Heart left ventricle (tissue), 16 donors: Measurements from ENCODE around the gene CPPED1. TPM values are rescaled to one million over a fixed set of nuclear protein-coding genes. Genes with fewer than 3 reads are reported as not detected.

ENCODE experiments used
- ATAC-seq, 4 donors: fragments of 200-7000 bp; cut with Tn5 transposase; one replicate each; pipeline ENCODE4 v1.9.1; 2020 to 2022; ENCODE audit warnings: moderate library complexity in 4 of 4, mild to moderate bottlenecking in 3 of 4, moderate number of reproducible peaks in 1 of 4
- DNase-seq, 5 donors: peaks; one replicate each; pipeline ENCODE4 v3.0.0-alpha.2; 2020
- H3K27ac ChIP-seq, 12 donors: fragments of 200-600 bp; sonication (generic) in 4 of 12; one replicate each; pipeline versions ENCODE4 v1.5.0 to v1.8.0; 2016 to 2022; ENCODE audit warnings: mild to moderate bottlenecking in 2 of 12
- H3K27me3 ChIP-seq, 9 donors: fragments of 200-600 bp; sonication (generic) in 2 of 9; one replicate each; pipeline versions ENCODE4 v1.5.1 to v1.8.0; 2016 to 2022; ENCODE audit warnings: mild to moderate bottlenecking in 3 of 9
- H3K36me3 ChIP-seq, 9 donors: fragments of 200-600 bp; sonication (generic) in 2 of 9; one replicate each; pipeline versions ENCODE4 v1.5.0 to v1.8.0; 2018 to 2022; ENCODE audit warnings: mild to moderate bottlenecking in 2 of 9
- H3K4me1 ChIP-seq, 12 donors: fragments of 200-600 bp; sonication (generic) in 4 of 12; one replicate each; pipeline versions ENCODE4 v1.5.0 to v1.8.0; 2016 to 2022; ENCODE audit warnings: mild to moderate bottlenecking in 3 of 12
- H3K4me3 ChIP-seq, 12 donors: fragments of 200-600 bp; sonication (generic) in 4 of 12; one replicate each; pipeline versions ENCODE4 v1.5.0 to v1.8.0; 2017 to 2022; ENCODE audit warnings: mild to moderate bottlenecking in 9 of 12, moderate library complexity in 4 of 12
- H3K9me3 ChIP-seq, 12 donors: fragments of 200-600 bp; sonication (generic) in 4 of 12; one replicate each; pipeline versions ENCODE4 v1.5.0 to v1.8.0; 2016 to 2022; ENCODE audit warnings: mild to moderate bottlenecking in 1 of 12
- POLR2A ChIP-seq, 2 donors: fragments of 450-650 bp; IDR thresholded peaks; one replicate each; pipeline ENCODE4 v1.6.1; 2017; ENCODE audit warnings: antibody characterized with exemption in 2 of 2, mild to moderate bottlenecking in 2 of 2, moderate library complexity in 2 of 2
- WGBS, 4 donors: extraction: QIAGEN DNeasy Blood & Tissue Kit in 2 of 4; methylation state at CpG; one replicate each; pipeline versions ENCODE4 v1.1.5 to v1.1.7; 2013 to 2018; 5-methylcytosine and 5-hydroxymethylcytosine counted together
- intact Hi-C, 10 donors: fragments of 100-400 bp; cut with DNase I; formaldehyde crosslinking; loops; one replicate each; pipeline versions ENCODE4 v1.11.1 to v1.14.2; 2022
- polyA plus RNA-seq, 2 donors: library from polyadenylated mRNA; stranded (reverse); fragments of 200-250 nt; gene quantifications; one replicate each; pipeline ENCODE4 v1.2.3, GENCODE V29; 2013
- total RNA-seq, 9 donors: library from RNA; depleted of rRNA in 2 of 9; stranded (reverse); fragments of >200 nt in 2 of 9; fragmentation: NEBNext Ultra II Directional in 3 of 9; extraction: Animal tissue kit (Norgen Biotek cat#: 25700) in 3 of 9; gene quantifications; one replicate each; pipeline versions ENCODE4 v1.1.0 to v1.2.4, GENCODE V29; 2016 to 2023
- TF ChIP-seq, protein P1 (sequence below), 12 donors: fragments of 200-600 bp; sonication (generic) in 4 of 12; IDR thresholded peaks; one replicate each; pipeline versions ENCODE4 v1.5.0 to v1.8.0; 2018 to 2022; ENCODE audit warnings: antibody characterized with exemption in 12 of 12, mild to moderate bottlenecking in 5 of 12
- donor health status: ischemic (EF 13 %, LVEDD 7.1; RV severe dilation, severe dysfunction).
- donor health status: healthy with polysubstance abuse.
- donor health status: DM: no; HTN: yes; CAD: no.
- donor health status: DM: no; HTN: no; CAD: no.
- donor health status: ischemic (EF 25% LVEDD 6.9; RV normal size, moderate dysfunction).
- donor health status: ischemic (EF 25% LVEDD 5.7; RV mildly dilated, moderate dysfunction).
- donor health status: healthy.
- donor health status: DM: yes; HTN: yes; CAD: no.
- donor health status: ischemic (EF 35%, LVEDD 5.7; RV mildly dilated, moderate dysfunction).
- donor health status: nonischemic (EF 11% LVEDD 7.7; RV severe dilation, severe dysfunction).
- donor health status: DM: yes; HTN: yes; CAD: no.
- donor health status: PGD.
- donor health status: ischemic (EF 29% LVEDD 5.4; RV normal size, mild dysfunction).
- donor health status: nonischemic (EF 23%, LVEDD 6.1; RV moderate dilation, normal function).

Gene CPPED1
- total and polyA plus RNA-seq, 11 donors: 5.6 to 25.1 (median 11.7) TPM

DNA sequence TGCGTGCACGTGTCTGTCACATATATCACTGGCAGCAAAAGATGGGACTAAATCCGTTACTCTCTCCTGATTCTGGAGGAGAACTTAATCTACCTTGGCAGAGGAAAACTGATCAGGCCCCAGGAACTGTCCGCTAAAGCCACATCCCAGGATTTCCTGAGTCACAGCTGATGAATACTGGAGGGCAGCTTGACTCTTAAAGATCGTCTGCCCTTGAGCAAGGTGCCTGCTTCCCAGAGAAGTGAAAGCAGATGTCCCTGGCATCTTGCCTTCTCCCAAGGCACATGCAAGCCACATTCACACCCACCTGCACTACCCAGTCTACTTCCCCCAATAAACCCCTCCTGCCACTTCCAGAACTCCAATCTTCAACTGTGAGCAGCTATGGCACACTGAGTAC is 99.8 kb downstream of the CPPED1 start:
- TF ChIP-seq POLR2A (IDR thresholded peaks at IDR 0.05): no peak
- TF ChIP-seq, protein P1, sequence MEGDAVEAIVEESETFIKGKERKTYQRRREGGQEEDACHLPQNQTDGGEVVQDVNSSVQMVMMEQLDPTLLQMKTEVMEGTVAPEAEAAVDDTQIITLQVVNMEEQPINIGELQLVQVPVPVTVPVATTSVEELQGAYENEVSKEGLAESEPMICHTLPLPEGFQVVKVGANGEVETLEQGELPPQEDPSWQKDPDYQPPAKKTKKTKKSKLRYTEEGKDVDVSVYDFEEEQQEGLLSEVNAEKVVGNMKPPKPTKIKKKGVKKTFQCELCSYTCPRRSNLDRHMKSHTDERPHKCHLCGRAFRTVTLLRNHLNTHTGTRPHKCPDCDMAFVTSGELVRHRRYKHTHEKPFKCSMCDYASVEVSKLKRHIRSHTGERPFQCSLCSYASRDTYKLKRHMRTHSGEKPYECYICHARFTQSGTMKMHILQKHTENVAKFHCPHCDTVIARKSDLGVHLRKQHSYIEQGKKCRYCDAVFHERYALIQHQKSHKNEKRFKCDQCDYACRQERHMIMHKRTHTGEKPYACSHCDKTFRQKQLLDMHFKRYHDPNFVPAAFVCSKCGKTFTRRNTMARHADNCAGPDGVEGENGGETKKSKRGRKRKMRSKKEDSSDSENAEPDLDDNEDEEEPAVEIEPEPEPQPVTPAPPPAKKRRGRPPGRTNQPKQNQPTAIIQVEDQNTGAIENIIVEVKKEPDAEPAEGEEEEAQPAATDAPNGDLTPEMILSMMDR (IDR thresholded peaks at IDR 0.05): no peak
- Histone ChIP-seq H3K4me3 (no peak overlapping the region), H3K4me1 (no peaks in the 10 kb centered on the region), H3K27me3 (no peaks in the 10 kb centered on the region), H3K27ac (no peak overlapping the region), H3K9me3 (no peaks in the 10 kb centered on the region), H3K36me3 (peaks cover 0 to 12% (median 0%) of the 10 kb centered on the region in 9 donors)
- ATAC-seq (no peak), DNase-seq (no peak)
- WGBS, 4 donors: 70 to 87% (median 73%) methylated on average over 5 of the region's 5 CpGs
- intact Hi-C loops: no loop called here

DNA sequence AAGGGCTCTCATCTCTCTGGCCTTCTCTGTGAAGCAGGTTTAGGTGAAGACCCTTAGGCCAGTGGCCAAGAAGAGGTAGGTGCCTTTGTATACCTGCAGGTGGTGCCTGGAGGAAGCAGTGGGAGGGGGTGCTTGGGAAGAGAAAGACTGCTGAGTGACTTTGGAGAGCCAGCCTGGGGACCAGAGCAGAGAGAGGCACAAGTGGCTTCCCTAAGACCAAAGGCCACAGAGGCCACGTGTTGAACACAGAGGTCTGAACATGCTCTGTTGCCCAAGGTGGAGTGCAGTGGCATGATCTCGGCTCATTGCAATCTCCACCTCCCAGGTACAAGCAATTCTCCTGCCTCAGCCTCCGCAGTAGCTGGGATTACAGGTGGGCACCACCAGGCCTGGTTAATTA is 103.5 kb downstream of the CPPED1 start:
- intact Hi-C loops: no loop called here
- H3K9me3 ChIP-seq: no peaks in the 10 kb centered on the region
- H3K27me3 ChIP-seq: no peaks in the 10 kb centered on the region
- H3K36me3 ChIP-seq: peaks cover 0 to 12% (median 0%) of the 10 kb centered on the region in 9 donors
- WGBS, 4 donors: 75 to 100% (median 96%) methylated on average over 1 to 3 of the region's 3 CpGs
- H3K4me1 ChIP-seq: no peaks in the 10 kb centered on the region
- TF ChIP-seq, protein P1 (IDR thresholded peaks at IDR 0.05): no peak
- H3K4me3 ChIP-seq: no peak overlapping the region
- DNase-seq (no peak), ATAC-seq (no peak)
- no peak overlapping the region for H3K27ac ChIP-seq

DNA sequence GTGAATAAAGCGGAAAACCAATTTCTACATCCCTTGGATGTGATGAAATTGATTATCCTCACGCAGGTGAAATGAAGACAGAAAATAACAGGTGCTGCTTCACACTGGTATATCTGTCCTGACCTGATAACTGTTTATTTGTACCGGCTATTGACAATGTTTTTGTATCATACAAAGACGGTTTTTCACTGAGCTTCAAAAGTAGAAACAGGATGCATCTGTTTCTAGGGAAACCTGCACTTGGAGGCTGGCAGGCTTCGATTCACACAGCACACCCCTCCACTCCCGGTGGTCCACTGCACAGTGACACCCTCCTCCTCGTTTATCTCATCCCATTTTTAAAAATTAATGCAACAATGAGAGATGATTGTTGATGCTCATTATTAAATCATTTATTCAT is 104.5 kb downstream of the CPPED1 start:
- H3K27me3 ChIP-seq: no peaks in the 10 kb centered on the region
- peaks cover 0 to 12% (median 0%) of the 10 kb centered on the region in 9 donors for H3K36me3 ChIP-seq
- H3K9me3 ChIP-seq: no peaks in the 10 kb centered on the region
- no peaks in the 10 kb centered on the region for H3K4me1 ChIP-seq
- intact Hi-C loops: no loop called here
- TF ChIP-seq POLR2A (IDR thresholded peaks at IDR 0.05): no peak
- no peak overlapping the region for H3K27ac ChIP-seq
- ATAC-seq (no peak), DNase-seq (no peak)
- no peak overlapping the region for H3K4me3 ChIP-seq
- WGBS, 4 donors: 74 to 77% (median 75%) methylated on average over 7 of the region's 7 CpGs

DNA sequence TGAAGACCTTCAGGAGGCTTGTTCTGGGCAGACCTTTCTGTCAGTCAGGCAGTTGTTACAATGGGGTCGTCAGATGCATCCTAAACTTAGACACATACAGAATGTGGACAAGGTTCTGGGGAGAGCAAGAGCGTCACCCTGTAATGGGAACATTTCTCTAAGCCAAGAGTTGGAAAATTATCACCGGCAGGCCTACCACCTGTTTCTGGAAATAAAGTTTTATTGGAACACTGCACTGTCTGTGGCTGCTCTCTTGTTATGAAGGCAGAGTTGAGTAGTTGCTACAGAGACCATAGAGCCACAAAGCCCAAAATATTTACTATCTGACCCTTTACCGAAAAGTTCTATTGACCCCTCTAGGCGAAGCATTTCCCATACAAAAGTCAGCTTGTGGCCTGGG is 106.2 kb downstream of the CPPED1 start:
- Histone ChIP-seq H3K4me1 (no peaks in the 10 kb centered on the region), H3K9me3 (no peaks in the 10 kb centered on the region), H3K27ac (no peak overlapping the region), H3K4me3 (no peak overlapping the region), H3K27me3 (no peaks in the 10 kb centered on the region), H3K36me3 (peaks cover 0 to 12% (median 0%) of the 10 kb centered on the region in 9 donors)
- DNase-seq: no peak
- TF ChIP-seq POLR2A (IDR thresholded peaks at IDR 0.05): no peak
- TF ChIP-seq, protein P1 (IDR thresholded peaks at IDR 0.05): no peak
- ATAC-seq: no peak
- intact Hi-C loops: no loop called here
- 87 to 97% (median 92%) methylated on average over 5 of the region's 5 CpGs for WGBS, 4 donors

DNA sequence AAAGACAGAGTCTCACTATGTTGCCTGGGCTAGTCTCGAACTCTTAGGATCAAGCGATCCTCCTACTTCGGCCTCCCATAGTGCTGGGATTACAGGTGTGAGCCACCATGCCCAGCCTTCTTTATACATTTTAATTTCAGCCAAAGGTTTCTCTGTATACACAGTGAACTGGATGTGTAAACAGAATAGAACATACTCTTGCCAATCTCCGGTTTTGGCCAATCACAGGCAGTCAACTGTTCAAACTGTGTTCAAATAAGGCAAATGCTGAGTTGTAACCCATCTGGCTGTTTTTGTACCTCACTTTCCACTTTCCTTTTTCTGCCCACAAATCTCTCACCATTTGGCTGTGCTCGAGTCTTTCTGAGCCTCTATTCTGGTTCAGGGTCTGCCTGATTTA is 108.2 kb downstream of the CPPED1 start:
- no peak for ATAC-seq
- Histone ChIP-seq H3K27me3 (no peaks in the 10 kb centered on the region), H3K4me3 (no peak overlapping the region), H3K27ac (no peak overlapping the region), H3K4me1 (no peaks in the 10 kb centered on the region), H3K36me3 (peaks cover 0 to 2% (median 0%) of the 10 kb centered on the region in 9 donors), H3K9me3 (no peaks in the 10 kb centered on the region)
- intact Hi-C loops: no loop called here
- TF ChIP-seq POLR2A (IDR thresholded peaks at IDR 0.05): no peak
- TF ChIP-seq, protein P1 (IDR thresholded peaks at IDR 0.05): no peak
- WGBS, 4 donors: 92 to 96% (median 95%) methylated on average over 5 of the region's 5 CpGs
- no peak for DNase-seq
